HepG2 (cell line): ENCODE results near the gene GIPC2. TPM values are rescaled to one million over a fixed set of nuclear protein-coding genes. Genes with fewer than 3 reads are reported as not detected.

Source experiments
- ATAC-seq: fragments of 200-7000 bp; cut with Tn5 transposase; 3 replicates; pipeline ENCODE4 v1.9.1; 2020; ENCODE audit warnings: mild to moderate bottlenecking, moderate library complexity
- BruUV-seq: library from RNA; stranded (reverse); fragments of 400-500 nt; replicated peaks from 2 replicates; lab custom pipeline; 2021; lab: Mats Ljungman, UMichigan
- CTCF ChIA-PET: fragments of 300-600 bp; formaldehyde crosslinking; extraction: SDS; loops from one replicate; lab custom pipeline; 2021; ENCODE audit warnings: low total read pairs, inconsistent platforms, low intra/inter-chr PET ratio; lab: Yijun Ruan, JAX
- POLR2A ChIA-PET: fragments of 350-600 bp; sonication (Branson Sonifier 250); formaldehyde crosslinking; loops from one replicate; lab custom pipeline; 2020; ENCODE audit warnings: antibody characterized with exemption, inconsistent platforms; lab: Yijun Ruan, JAX
- DNase-seq: peaks from one replicate; pipeline ENCODE4 v3.0.0-alpha.2; 2015; ENCODE audit warnings: low spot score
- FAIRE-seq: peaks from 3 replicates; lab custom pipeline; 2011; peaks lifted over from hg19 to GRCh38; lab: Jason Lieb, UNC
- H2AFZ ChIP-seq: one replicate; pipeline ENCODE4 v1.6.1; 2011; ENCODE audit warnings: low read length, inconsistent platforms
- H3K27ac ChIP-seq: fragments of 300-600 bp; 3 replicates; pipeline ENCODE4 v1.8.0; 2011; ENCODE audit warnings: mixed run types, mild to moderate bottlenecking, mixed read lengths, low read length, inconsistent platforms; ENCODE audit not compliant: insufficient read depth; ENCODE audit errors: extremely low read length
- H3K27me3 ChIP-seq, 2 experiments: fragments of 200-600 bp in 1 of 2; 2 replicates in 1 of 2; 3 replicates in 1 of 2; pipeline versions ENCODE4 v1.6.0 to v1.8.0; 2011; ENCODE audit warnings: low read length in 2 of 2, mild to moderate bottlenecking in 2 of 2, moderate library complexity in 2 of 2, inconsistent platforms in 1 of 2; ENCODE audit not compliant: insufficient read depth in 2 of 2, control insufficient read depth in 1 of 2
- H3K36me3 ChIP-seq, 2 experiments: fragments of 200-600 bp in 1 of 2; replicated peaks in 1 of 2; 2 replicates in 1 of 2; 3 replicates in 1 of 2; pipeline versions ENCODE4 v1.5.1 to v1.8.0; 2011; ENCODE audit warnings: low read length in 2 of 2, inconsistent platforms in 1 of 2; ENCODE audit not compliant: insufficient read depth in 2 of 2, control insufficient read depth in 1 of 2
- H3K4me1 ChIP-seq: 2 replicates; pipeline ENCODE4 v1.5.1; 2012; ENCODE audit warnings: low read length, inconsistent platforms; ENCODE audit not compliant: insufficient read depth
- H3K4me2 ChIP-seq: 2 replicates; pipeline ENCODE4 v1.6.0; 2011; ENCODE audit warnings: low read depth, low read length, inconsistent platforms
- H3K4me3 ChIP-seq, 3 experiments: fragments of 200-600 bp in 1 of 3; sonication (generic), shearing (Covaris generic) in 1 of 3; replicated peaks in 1 of 3; 2 replicates each; pipeline ENCODE4 v1.5.1; 2011 to 2016; ENCODE audit warnings: low read length in 3 of 3, inconsistent platforms in 2 of 3, low read depth in 2 of 3, mild to moderate bottlenecking in 2 of 3, control low read depth in 1 of 3, mixed read lengths in 1 of 3; ENCODE audit not compliant: insufficient read depth in 1 of 3
- H3K79me2 ChIP-seq: one replicate; pipeline ENCODE4 v1.6.1; 2011; ENCODE audit warnings: low read length, inconsistent platforms; ENCODE audit not compliant: insufficient read depth
- H3K9ac ChIP-seq: 2 replicates; pipeline ENCODE4 v1.6.0; 2011; ENCODE audit warnings: mild to moderate bottlenecking, low read depth, low read length, inconsistent platforms; ENCODE audit not compliant: insufficient read depth
- H3K9me3 ChIP-seq: 2 replicates; pipeline ENCODE4 v1.5.1; 2012; ENCODE audit warnings: mild to moderate bottlenecking, low read length
- H4K20me1 ChIP-seq: 2 replicates; pipeline ENCODE4 v1.6.0; 2011; ENCODE audit warnings: inconsistent platforms, mild to moderate bottlenecking, low read length, moderate library complexity; ENCODE audit not compliant: insufficient read depth
- AGO1 ChIP-seq: fragments of 200-400 bp; formaldehyde crosslinking; IDR thresholded peaks from 2 replicates; pipeline ENCODE4 v1.6.1; 2017; ENCODE audit warnings: mild to moderate bottlenecking, low read depth, low read length, moderate library complexity; ENCODE audit not compliant: poor library complexity, severe bottlenecking
- IKZF1 ChIP-seq: fragments of 450-650 bp; IDR thresholded peaks from 2 replicates; pipeline ENCODE4 v1.7.1; 2016
- MATR3 ChIP-seq: sonication (generic); formaldehyde crosslinking; IDR thresholded peaks from 2 replicates; pipeline ENCODE4 v1.4.0; 2020; ENCODE audit warnings: missing genetic modification reagents
- NFIB ChIP-seq: sonication (generic); formaldehyde crosslinking; IDR thresholded peaks from 2 replicates; pipeline ENCODE4 v1.9.0; 2021; ENCODE audit warnings: missing genetic modification reagents, mild to moderate bottlenecking, borderline replicate concordance
- RBM22 ChIP-seq: fragments of 200-400 bp; formaldehyde crosslinking; optimal IDR thresholded peaks from 2 replicates; pipeline ENCODE3; 2017; ENCODE audit warnings: mild to moderate bottlenecking, low read length, moderate library complexity
- SP5 ChIP-seq: IDR thresholded peaks from 2 replicates; pipeline ENCODE4 v1.6.1; 2016; ENCODE audit warnings: low read depth, borderline replicate concordance
- TARDBP ChIP-seq: sonication (generic); formaldehyde crosslinking; IDR thresholded peaks from 2 replicates; pipeline ENCODE4 v1.8.0; 2022; ENCODE audit warnings: mild to moderate bottlenecking, missing genetic modification reagents
- TCF12 ChIP-seq, 2 experiments: fragments of 450-650 bp in 1 of 2; sonication (generic) in 1 of 2; formaldehyde crosslinking in 1 of 2; IDR thresholded peaks; 2 replicates each; pipeline versions ENCODE4 v1.6.1 to v1.8.0; 2017 to 2022; ENCODE audit warnings: antibody characterized with exemption in 1 of 2, mild to moderate bottlenecking in 1 of 2, missing genetic modification reagents in 1 of 2, moderate library complexity in 1 of 2
- ZBTB38 ChIP-seq: sonication (generic); formaldehyde crosslinking; IDR thresholded peaks from 2 replicates; pipeline ENCODE4 v1.5.1; 2020; ENCODE audit warnings: mild to moderate bottlenecking, missing genetic modification reagents
- ZNF503 ChIP-seq: sonication (generic); formaldehyde crosslinking; IDR thresholded peaks from 2 replicates; pipeline ENCODE4 v1.4.0; 2020; ENCODE audit warnings: missing genetic modification reagents
- ZNF605 ChIP-seq: sonication (generic); formaldehyde crosslinking; IDR thresholded peaks from 2 replicates; pipeline ENCODE4 v1.8.0; 2022; ENCODE audit warnings: mild to moderate bottlenecking, missing genetic modification reagents
- WGBS: methylation state at CpG from one replicate; pipeline ENCODE4 v1.1.6; 2017; ENCODE audit warnings: low lambda C conversion rate; 5-methylcytosine and 5-hydroxymethylcytosine counted together
- in situ Hi-C: cut with HindIII; loops from 2 replicates; pipeline ENCODE4 v1.10.0; 2017; ENCODE audit warnings: low pct_unique_long_range_greater_than_20kb; ENCODE audit not compliant: extremely low pct_ligation_motif_present
- intact Hi-C: fragments of 100-400 bp; cut with micrococcal nuclease; formaldehyde crosslinking; loops from one replicate; pipeline ENCODE4 v1.10.0; 2022; ENCODE audit not compliant: unreplicated experiment
- polyA plus RNA-seq, 8 experiments: library from polyadenylated mRNA; depleted of rRNA in 3 of 8; stranded (reverse) in 7 of 8; unstranded in 1 of 8; fragments of >200 nt; fragmentation: Illumina TruSeq in 4 of 8; extraction: Trizol in 4 of 8; gene quantifications; 2 replicates each; pipeline versions ENCODE4 v1.2.1 to v1.2.3, GENCODE V29; 2011 to 2016; ENCODE audit warnings: low read depth in 4 of 8, missing spikeins in 1 of 8, mixed read lengths in 1 of 8; ENCODE audit not compliant: insufficient read depth in 1 of 8
- total RNA-seq, 5 experiments: library from RNA; depleted of rRNA; stranded (reverse); fragments of >200 nt; fragmentation: Illumina TruSeq; extraction: Trizol; gene quantifications; 2 replicates each; pipeline ENCODE4 v1.2.3, GENCODE V29; 2016; ENCODE audit warnings: low read depth in 1 of 5
- TF ChIP-seq, protein P1 (sequence below): sonication (generic); formaldehyde crosslinking; IDR thresholded peaks from 2 replicates; pipeline ENCODE4 v1.4.0; 2020; ENCODE audit warnings: missing genetic modification reagents
- TF ChIP-seq, protein P2 (sequence below): sonication (generic); formaldehyde crosslinking; IDR thresholded peaks from 2 replicates; pipeline ENCODE4 v1.4.0; 2020; ENCODE audit warnings: mild to moderate bottlenecking, missing genetic modification reagents

The GIPC2 gene
- total and polyA plus RNA-seq, 2 of the 13 experiments (the other 11 are each of a cell fraction or from before 2014, with no cell fraction given), result 6.1 to 21.6 TPM

DNA sequence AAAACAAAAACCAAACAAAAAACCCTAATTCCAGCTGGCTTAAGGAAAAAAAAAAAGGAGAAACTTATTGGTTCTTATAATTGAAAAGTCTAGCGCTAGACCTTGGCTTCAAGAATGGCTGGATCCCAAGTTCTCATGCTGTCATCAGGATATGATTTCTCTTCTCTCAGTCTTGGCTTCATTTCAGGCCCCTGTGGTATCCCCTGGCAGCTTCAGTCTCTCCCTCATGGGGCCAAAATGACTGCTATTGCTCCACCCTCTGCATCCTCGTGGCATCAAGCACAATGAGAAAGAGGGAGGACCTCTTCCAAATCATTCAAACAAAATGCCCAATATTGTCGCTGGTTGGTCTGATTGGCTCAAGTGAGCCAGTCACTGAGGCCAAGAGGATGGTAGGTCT lies 80.7 kb downstream of the GIPC2 start:
- H3K27me3 ChIP-seq, result no peaks in the 10 kb centered on the region
- FAIRE-seq, result no peak
- H4K20me1 ChIP-seq, result no peaks in the 10 kb centered on the region
- no peaks in the 10 kb centered on the region for H3K9me3 ChIP-seq
- WGBS, result 100% methylated on average over 3 of the region's 3 CpGs
- H3K27ac ChIP-seq, result no peak overlapping the region
- no peak overlapping the region for H3K4me3 ChIP-seq
- no peaks in the 10 kb centered on the region for H3K79me2 ChIP-seq
- no TSS peak for BruUV-seq
- intact Hi-C loops, result no loop called here
- ChIA-PET POLR2A (no interaction called here), CTCF (no interaction called here)
- no peak overlapping the region for H3K4me2 ChIP-seq
- no peak for ATAC-seq
- TF ChIP-seq RBM22 (no peak), SP5 (CRISPR knock-in tag) (no peak), MATR3 (CRISPR knock-in tag) (no peak), ZNF605 (no peak), TCF12 (IDR thresholded peaks at IDR 0.05) (no peak), TCF12 (CRISPR knock-in tag; IDR thresholded peaks at IDR 0.05) (no peak), TARDBP (CRISPR knock-in tag) (no peak), ZNF503 (CRISPR knock-in tag) (no peak), AGO1 (no peak), IKZF1 (no peak), ZBTB38 (CRISPR knock-in tag) (no peak), NFIB (CRISPR knock-in tag) (no peak)
- TF ChIP-seq, protein P1, sequence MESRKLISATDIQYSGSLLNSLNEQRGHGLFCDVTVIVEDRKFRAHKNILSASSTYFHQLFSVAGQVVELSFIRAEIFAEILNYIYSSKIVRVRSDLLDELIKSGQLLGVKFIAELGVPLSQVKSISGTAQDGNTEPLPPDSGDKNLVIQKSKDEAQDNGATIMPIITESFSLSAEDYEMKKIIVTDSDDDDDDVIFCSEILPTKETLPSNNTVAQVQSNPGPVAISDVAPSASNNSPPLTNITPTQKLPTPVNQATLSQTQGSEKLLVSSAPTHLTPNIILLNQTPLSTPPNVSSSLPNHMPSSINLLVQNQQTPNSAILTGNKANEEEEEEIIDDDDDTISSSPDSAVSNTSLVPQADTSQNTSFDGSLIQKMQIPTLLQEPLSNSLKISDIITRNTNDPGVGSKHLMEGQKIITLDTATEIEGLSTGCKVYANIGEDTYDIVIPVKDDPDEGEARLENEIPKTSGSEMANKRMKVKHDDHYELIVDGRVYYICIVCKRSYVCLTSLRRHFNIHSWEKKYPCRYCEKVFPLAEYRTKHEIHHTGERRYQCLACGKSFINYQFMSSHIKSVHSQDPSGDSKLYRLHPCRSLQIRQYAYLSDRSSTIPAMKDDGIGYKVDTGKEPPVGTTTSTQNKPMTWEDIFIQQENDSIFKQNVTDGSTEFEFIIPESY (CRISPR knock-in tag), result no peak
- TF ChIP-seq, protein P2, sequence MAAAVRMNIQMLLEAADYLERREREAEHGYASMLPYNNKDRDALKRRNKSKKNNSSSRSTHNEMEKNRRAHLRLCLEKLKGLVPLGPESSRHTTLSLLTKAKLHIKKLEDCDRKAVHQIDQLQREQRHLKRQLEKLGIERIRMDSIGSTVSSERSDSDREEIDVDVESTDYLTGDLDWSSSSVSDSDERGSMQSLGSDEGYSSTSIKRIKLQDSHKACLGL, result no peak
- DNase-seq, result no peak
- H3K36me3 ChIP-seq, result peaks cover 0 to 20% of the 10 kb centered on the region in 2 experiments; a peak in 2 of 5 replicates
- in situ Hi-C loops, result no loop called here
- no peak overlapping the region for H3K9ac ChIP-seq
- no peaks in the 10 kb centered on the region for H3K4me1 ChIP-seq
- H2AFZ ChIP-seq, result no peak overlapping the region
